NCI-H1694 (cell line): Measurements from ENCODE around the gene TMIE.

Experiments
- DNase-seq: peaks from one replicate; lab custom pipeline; 2025; lab: John Stamatoyannopoulos, UW

TMIE gene

DNA sequence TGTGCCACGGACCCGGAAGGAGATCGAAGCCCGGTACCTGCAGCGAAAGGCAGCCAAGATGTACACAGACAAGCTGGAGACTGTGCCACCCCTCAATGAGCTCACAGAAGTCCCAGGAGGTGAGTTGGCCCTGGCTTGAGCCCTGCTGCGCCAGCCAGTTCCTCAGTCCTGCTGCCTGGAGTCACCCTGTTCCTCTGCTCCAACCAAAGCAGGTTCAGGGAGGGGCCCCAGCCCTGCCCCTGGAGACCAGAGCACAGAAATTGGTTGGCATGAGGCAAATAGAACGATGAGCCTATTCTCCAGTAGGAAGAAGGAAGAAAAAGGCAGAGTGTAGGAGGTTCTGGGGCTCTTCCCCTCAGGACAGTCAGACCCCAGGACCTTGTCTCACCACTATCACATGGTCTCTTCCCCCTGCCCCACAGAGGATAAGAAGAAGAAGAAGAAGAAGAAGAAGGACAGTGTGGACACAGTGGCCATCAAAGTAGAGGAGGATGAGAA is 8.0 kb downstream of the TMIE start:
- no peak for DNase-seq

DNA sequence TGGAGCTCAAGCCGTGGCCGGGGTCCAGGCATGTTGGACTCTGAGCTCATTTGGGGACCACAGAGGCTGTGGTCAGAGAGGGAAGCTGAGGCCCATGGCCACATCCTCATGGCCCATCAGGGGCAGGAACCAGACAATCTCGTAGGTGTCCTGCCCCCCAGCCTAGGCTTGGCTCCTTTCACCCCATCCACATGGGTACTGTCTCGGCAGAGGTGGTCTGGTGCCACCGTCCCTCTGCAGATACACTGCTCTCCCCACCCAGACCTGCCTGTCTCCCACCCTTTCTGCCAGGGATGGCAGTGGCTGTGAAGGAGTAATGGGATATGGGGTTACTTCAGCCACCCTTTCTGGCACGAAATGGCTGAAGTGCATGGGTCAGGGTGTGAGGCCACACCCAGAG is 8.5 kb downstream of the TMIE start:
- DNase-seq = no peak

DNA sequence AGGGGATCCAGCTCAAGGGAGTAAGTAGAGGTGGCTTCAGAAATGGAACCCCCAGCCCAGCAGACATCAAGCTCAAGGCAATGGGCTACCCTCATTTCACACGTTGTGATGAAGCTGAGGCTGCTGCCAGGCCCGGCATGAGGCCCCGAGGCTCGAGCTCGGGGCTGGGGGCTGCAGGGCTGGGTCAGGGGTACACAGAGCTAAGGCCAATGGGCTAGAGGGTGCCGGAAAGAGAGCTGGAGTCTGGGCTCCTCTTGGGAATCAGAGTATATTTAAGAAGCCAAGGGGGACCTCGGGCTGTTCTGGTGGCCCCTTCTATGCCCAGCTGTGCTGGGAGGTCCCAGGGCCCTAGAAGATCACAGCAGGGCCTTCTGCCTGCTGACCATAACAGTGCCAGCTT is 9.0 kb downstream of the TMIE start:
- no peak for DNase-seq

DNA sequence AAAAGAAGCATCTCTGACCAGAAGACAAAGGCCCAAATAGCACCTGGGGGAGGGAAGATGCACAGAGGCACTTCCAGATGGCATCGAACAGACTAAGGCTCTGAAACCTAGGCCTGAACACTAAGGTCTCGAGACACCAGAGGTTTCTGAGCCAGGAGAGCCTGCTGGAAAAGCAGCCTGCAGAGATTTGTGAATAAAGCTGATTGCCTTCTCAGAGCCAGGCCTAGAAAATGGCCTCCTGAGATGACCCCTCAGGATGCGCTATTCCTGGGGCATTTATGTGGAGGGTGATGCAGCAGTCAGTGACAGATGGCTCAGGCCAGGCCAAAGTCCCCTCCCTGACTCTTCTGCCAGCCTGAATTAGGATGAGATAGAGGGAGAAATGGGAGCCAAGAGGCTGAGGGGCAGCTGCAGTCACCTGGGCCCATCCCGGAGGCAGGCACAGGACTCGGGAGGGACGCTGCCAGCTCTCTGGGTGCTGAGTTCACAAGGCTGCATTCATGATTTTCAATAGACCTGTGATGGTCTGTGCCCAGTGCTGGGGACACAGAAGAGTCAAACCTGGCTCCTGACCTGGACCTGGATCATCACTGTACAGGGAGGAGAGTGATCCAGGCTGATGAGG is 9.6 kb downstream of the TMIE start:
- DNase-seq = no peak

DNA sequence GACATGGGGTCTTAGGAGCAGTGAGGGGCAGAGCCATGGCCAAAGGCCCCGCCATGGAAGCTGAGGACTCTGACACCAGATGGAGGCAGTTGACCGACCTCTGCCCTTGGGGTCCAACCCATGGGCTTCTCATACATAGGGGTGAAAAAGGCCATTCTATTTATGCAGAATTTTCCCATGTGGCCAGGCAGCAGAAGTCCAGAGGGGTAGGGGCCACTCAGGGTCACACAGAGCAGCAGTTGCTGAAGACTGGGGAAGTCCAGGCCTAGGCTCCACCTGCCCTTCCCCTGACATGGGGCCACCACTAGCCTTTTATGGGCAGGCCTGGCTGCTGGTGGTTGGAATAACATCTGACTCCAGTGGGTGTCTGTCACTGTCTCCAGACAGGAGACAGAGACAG is 10.1 kb downstream of the TMIE start:
- no peak for DNase-seq

DNA sequence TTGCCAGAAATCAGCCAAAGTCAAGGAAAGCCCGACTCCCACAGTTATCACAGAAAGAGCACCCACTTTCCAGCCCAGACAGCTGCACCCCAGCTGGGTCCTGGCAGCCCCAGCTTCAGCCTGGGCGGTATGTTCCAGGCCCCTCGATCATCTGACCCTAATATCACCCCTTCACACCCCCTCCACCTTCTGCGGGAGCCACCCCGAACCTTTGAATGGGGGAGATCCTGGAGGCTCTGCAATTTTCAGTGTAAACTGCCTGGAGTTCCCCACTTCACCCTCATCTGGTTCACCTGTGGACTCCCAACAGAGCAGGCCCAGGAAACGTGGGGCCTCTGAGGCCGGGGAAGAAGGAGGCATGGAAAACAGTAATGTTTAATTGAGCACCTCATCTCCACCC is 10.6 kb downstream of the TMIE start:
- no peak for DNase-seq

DNA sequence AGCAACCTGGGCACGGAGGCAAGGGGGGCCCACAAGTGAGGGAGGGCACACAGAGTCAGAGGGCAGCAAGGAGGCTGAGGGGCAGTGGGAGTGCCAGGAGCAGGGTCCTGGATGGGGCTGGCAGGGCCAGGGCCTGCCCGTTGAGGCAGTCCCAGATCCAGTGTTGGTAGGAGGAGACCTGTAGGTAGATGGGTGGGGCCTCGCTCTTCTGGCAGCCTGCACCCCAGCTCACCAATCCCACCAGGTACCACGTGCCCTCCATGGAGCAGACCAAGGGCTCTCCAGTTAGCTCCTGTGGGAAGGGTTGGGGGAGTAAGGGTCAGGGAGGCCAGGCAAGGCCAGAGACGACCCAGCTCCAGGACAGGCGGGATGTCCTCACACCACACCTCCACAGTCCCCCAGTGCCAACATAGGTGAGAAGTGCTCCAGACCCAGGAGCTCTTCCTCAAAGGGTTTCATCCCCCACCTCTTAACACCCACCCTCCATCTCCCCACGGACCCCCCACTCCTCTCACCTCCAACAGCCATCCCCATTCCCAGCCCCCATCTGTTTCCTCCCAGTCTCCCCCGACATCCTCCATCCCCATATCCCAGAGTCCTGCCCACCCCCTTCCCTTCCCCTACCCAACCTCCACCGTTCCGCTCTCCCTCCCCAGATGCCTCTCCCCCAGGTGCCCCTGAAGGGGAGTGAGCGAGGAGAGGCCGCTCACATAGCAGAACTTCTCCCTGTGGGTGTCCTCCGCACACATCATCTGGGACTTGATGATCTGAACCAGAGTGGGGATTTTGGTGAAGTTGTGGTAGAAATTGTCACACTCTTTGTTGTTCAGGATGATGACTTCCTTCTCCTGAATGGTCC is 11.2 kb downstream of the TMIE start:
- DNase-seq = no peak

DNA sequence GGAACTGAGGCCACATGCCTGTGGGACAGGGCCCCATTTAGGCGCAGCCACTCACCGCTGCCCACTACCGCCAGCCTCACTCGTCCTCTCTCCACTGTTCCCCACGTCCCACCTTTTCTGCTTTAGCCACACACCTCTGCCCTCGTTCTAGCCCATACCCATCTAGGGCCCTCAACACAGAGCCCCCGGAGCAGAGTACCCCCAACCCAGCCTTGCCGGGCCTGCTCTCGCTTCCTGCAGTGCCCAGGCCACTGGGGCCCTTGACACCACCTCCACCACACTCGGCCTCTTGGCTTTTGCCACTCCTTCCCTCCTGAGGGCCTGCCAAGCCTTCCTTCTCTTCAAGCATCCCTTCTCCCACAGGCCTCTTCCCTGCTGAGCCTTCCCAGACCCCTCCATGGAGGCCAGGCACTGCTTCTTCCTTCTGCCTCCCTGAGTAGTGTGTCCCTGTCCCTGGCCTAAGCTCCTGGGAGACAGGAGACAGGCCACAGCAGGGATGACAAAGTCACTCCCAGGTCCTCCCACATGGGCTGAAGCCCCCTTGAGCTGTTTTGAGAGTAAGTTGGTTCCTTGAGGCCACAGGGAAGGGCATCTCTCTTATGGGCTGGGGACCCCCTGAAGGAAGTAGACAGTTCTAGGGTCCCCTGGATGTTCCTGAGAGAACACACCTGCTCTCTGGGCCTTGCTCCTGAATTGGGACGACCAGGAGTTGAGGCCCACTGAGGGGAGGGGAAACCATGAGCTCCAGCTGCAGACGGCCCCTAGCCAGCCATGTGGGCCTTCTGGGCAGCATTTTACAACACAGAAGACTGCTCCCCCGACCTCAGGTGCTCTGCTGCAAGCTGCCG is 12.1 kb downstream of the TMIE start:
- no peak for DNase-seq

DNA sequence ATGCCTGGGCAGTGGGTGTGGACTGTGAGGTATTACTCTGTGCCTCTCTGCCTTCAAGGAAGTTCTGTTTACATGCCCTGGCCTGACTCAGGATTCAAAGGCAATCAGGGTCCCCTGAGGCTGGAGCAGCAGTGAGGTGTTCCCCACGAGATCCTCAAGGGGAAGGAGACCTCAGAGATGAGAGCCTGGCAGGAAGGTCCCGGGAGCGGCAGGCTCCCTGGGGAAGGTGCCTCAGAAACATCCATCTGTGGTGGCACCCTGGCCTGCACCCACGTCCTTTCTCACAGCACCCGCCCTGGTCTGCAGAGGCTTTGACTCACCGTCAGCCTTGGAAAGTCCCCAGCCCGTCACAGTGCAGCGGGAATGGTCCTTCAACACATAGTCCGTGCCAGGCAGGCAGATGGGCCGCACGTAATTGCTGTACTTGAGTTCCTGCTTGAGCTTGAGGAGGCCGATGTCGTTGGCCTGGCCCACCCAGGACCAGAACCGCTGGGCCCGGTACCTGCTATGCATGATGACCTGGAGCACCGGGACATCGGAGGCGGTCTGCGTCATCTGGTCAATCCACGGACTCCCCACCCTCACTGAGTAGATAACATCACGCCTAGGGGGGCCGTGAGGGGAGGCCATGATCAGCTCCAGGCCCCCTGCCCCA is 12.8 kb downstream of the TMIE start:
- no peak for DNase-seq

DNA sequence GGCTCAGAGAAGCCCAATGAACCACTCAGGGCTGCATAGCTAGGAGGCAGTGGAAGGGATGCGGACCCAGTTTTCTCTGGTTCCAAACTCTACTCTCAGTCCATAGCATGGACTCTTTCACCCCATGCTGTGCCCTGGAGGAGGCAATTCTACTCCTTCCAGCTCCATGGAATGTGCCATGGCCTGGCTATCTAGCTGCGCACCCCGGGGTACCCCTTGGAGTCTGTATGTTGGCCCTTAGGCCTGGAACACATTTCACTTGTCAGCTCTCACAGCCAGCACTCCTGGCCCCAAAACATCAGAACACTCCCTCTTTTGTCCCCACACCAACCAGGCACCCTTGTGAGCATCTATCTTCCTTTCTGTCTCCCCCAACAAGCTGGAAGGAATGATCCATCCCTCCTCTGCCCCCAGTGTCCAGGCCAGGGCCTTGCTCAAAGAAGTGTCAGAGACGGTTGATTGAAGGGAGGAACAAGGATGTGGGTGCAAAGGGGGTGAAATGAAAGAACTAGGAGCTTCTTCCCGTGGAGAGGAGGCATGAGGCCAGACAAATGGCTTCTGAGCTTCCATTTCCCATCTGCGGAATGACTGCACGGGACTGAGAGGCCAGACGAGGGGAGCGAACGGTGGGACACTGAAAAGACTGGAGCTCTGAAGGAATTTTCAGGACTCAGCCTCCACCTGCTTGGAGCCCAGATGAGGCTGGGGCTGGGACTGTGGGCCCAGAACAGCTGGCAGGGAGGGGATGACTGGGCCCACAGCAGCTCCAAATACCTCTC is 13.7 kb downstream of the TMIE start:
- no peak for DNase-seq

DNA sequence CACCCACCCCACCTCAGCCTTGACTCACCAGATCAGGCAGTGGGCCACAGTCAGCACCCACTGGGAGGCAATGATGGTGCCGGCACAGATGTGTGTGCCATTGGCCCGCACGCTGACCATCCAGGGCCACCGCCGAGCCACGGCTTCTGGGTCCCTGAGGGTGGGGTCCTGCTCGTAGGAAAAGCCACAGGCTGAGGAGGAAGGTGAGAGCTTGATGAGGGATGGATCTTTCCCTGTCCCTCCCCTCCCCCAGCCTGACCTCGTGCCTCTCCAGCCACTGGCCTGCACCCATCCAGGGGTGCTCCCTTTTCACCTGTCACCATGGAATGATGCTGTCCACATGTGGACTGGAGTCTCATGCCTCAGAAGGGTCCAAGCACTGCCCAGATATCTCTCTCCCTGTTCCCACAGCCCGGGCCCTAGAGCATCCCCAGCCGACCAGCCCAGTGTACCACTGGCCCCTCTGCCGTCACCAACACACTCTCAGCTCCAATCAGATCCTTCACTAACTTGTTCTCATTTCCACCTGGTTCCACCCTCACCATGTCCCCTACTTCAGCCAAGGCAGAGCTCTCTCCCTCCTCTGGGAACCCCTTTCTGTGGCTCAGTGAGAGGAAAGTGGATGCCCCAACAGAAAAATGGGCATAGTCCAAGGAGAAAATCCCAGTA is 14.4 kb downstream of the TMIE start:
- DNase-seq = no peak

DNA sequence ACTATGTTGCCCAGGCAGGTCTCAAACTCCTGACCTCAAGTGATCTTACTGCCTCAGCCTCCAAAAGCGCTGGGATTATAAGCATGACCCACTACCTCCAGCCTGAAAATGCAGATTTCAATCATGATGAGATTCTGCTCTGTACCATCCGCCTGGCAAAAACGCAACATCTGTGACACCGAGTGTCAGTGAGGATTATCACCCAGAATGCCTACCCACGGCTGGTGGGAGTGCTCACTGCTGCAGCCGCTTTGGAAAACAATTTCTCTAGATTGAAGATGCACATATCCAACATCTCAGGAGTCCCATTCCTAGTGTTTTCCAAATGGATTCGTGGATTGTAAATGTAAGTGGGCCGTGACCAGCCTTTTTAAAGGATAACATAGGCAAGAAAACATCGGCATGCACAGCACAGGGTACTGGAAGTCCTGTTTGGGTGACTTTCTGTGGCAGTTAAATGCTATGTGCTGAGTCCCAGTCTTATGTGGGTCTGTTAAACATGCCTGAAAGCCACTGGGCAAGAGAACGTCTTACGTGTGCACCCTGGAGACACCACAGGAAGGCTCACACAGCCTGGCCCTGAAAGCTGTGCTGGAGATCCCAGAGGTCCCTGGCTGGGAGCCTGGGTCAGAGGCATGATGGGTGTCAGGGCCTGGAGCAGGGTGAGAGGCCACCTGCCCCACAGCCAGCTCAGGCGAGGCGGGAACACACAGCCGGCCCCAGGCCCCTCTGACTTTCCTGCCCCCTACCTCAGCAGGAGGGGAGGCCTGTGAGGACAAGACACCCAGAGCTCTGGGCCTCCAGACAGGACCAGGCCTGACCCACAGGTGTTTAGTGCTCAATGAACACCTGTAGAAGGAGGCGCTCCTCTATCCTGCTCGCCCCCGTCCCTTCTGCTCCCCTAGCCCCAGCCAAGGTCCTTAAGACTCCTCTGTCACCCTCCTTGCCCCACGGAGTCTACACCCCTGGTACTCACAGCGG is 15.6 kb downstream of the TMIE start:
- DNase-seq = no peak

DNA sequence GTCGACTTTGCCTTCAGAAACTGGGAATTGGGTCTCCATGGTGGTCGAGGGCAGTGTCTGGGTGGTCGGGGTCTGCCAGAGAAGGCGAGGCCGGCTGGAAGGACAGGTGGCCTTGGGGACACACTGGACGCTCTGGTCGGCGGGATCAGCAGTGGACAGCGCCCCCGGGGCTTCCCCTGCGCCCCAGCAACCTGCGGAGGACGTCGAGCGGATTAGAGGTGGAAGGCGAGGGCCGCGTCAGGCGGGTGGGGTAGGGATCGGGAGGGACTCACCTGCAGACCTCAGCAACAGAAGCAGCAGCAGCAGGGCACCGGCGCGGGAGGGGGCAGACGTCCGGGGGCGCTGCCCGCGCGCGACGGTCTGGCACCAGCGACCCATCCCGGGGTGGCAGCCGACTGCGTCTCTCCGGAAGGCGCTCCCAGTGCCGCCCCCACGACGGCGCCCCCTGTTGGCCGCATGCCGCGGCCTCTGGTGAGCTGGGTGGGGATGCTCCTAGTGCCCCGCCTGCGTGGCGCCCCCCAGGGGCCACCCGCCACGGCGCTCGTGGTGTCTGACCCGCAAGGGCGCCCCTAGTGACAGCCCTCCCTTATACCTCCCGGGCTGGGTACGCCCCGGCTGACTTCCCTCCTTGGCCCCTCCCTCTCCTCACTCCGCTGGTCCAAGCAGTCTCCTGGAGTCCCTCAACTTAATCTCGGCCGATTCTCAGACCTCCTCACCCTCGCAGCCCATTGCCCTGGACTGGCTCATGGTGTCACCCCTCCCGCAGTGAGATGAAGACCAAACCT is 16.4 kb downstream of the TMIE start, which contains the start of gene PRSS50:
TSS of gene PRSS50 (minus strand) at position 423 of the 785 bp plus-strand sequence. CDS start at position 378, 45 bp downstream.
- no peak for DNase-seq

DNA sequence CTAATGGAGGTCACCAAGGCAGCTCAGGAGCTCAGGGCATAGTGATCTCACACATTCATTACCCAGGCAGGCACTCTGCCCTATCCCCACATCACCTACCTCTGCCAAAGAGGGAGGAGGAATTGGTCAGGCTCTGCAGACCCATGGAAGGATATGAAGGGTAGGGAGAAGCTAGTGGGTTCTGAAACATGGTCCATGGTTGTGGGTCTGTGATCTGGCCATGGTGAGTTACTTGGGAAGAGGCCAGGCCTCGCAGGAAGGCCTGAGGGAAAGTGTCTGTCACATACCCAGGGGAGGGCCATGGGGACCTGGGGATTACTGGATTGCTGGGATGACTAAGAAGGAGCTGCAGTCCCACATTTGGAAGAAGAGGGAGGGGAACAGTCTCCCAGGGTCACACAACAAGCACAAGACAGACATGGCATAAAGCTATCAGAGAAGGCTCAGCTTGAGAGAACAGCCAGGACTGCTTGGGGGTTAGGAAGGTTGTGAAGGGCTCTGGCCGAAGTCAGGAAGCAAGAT is 17.9 kb downstream of the TMIE start:
- DNase-seq = no peak

DNA sequence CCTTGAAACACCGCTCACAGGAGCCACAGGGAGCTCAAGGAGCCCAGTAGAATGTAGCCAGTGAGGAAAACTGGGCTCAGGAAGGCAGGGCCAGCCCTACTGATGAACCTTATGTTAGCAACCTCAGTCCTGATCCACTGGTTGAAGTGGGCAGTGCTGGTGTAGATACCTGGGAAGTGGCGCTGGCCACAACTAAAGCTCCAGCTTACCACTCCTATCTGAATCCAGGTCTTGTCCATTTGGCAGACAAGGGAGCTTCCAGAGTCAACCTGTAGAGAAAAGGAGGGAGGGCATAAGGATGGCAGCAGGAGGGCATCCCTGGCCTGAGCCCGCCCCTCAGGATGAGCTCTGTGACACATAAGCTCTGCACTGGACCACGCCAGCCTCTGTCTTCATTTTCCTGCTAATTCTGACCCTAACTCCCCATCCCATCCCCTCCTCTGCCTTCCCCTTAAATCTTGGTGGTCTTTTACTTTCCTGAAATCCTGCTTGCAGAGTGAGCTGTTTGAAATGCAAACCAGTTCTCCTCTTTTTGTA is 18.6 kb downstream of the TMIE start:
- no peak for DNase-seq

DNA sequence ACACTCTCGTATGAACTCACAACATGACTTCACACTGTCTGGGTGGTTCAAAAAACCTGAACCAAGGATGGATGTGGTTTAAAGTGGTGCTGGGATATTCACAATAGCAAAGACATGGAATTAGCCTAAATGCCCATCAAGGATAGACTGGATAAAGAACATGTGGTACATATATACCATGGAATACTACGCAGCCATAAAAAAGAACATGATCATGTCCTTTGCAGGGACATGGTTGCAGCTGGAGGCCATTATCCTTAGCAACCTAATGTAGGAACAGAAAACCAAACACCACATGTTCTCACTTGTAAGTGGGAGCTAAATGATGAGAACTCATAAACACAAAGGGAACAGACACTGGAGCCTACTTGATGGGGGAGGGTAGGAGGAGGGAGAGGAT is 19.8 kb downstream of the TMIE start:
- DNase-seq = no peak

DNA sequence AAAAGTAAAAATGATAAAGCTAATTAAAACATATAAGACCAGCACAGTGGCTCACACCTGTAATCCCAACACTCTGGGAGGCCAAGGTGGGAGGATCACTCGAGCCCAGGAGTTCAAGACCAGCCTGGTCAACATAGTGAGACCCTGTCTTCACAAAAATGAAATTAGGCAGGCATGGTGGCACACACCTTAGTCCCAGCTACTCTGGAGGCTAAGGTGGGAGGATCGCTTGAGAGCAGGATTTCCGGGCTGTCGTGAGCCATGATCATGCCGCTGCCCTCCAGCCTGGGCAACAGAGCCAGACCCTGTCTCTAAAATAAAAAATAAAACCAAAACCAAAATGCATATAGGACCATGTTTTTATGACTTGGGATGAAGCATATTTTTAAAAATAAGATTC is 21.3 kb downstream of the TMIE start:
- DNase-seq = no peak

DNA sequence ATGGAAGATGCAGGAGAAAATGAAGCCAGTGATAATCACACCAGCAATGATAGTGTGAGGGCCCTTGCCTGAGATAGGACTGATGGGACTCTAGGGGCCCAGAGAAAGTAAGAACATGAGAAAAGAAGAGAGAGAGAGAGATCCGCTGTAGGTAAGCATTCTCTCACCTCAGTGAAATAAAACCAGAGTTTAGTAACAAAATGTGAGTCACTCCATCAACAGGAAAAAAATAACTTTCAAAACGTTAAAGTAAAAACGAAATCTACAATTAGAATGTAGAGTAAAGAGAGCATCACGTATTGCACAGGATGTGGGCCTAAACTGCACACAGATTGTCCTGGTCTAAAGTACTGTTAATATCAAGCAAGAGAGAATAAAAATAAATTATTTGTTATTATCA is 23.2 kb downstream of the TMIE start:
- DNase-seq = no peak
